Measurements from ENCODE around the gene CHMP5.

Gene CHMP5
- total RNA-seq, result 27.5 to 43.1 (median 35.9) reads per million in 4 experiments

DNA sequence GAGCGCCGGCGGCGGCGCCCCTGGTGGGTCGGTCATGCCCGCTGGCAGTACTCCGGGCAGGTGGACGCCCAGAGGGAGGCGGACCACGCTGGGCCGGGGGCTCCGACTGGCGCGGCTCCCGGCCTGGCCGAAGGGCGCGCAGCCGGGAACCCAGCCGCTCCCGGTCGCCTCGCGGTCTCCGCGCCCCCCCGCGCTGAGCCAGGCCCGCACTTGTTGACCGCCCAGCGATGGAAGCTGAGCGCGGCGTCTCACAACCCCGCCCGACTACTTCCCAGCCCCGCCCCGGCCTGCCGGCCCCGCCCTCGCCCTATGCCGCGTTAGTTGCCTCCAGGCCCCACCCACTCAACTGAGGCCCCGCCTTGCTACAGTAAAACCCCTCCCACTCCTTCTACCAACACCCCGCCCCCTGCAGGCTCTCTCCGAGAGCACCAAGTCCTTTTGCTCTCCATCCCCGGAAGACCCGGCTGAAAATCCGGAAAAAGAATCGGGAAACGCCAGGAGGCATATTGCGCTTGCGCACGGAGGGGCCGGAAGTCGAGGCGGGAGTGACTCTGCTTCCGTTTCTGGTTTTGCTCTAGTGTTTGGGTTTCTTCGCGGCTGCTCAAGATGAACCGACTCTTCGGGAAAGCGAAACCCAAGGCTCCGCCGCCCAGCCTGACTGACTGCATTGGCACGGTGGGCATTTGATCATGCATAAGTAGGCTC, at the start of gene CHMP5, which contains the start of gene BAG1:
Gene CHMP5 (plus strand): TSS at position 577 of the 705 bp plus-strand sequence. CDS start 30 bp downstream, at position 607.
Gene BAG1 (minus strand): TSS at position 236 of the 705 bp plus-strand sequence.
- peak; percentile 99 for DNase-seq

GRCh38 chr9:33220681-33221567, 43.9 kb upstream of the CHMP5 start:
- DNase-seq, result no peak

DNA sequence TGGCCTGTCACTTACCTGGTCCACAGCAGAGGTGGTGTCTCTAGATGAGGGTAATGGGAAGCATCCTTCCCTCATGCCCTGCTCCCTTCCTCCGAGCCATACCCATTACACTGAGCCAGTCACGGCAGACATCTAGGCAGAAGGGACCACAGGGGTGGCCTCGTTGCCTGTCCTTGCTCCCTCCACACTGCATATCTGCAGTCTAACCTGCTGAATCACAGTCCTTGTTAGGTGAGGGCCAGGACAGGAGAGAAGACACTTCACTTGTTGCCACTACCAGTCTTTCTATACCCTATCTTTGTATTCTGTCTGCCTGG, 43.3 kb upstream of the CHMP5 start:
- DNase-seq, result no peak

- no peak for DNase-seq
Observed at GRCh38 chr9:33222031-33222430, 42.8 kb upstream of the CHMP5 start.

DNA sequence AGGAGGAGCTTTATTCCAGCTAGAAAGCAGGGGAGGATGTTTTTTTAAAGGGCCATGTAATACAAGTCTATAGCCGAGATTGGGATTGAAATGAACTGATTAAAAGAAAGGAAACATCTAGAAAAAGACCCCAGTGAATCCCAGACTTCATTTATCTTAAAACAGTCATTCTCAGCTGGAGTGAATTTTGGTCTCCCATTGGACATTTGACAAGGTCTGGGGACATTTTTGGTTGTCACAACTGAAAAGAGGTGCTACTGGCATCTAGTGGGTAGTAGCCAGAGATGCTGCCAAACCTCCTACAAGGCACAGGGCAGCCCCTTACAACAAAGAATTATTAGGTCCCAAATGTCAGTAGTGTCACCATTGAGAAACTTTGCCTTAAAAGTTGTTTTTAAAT, 41.2 kb upstream of the CHMP5 start:
- DNase-seq, result no peak

DNA sequence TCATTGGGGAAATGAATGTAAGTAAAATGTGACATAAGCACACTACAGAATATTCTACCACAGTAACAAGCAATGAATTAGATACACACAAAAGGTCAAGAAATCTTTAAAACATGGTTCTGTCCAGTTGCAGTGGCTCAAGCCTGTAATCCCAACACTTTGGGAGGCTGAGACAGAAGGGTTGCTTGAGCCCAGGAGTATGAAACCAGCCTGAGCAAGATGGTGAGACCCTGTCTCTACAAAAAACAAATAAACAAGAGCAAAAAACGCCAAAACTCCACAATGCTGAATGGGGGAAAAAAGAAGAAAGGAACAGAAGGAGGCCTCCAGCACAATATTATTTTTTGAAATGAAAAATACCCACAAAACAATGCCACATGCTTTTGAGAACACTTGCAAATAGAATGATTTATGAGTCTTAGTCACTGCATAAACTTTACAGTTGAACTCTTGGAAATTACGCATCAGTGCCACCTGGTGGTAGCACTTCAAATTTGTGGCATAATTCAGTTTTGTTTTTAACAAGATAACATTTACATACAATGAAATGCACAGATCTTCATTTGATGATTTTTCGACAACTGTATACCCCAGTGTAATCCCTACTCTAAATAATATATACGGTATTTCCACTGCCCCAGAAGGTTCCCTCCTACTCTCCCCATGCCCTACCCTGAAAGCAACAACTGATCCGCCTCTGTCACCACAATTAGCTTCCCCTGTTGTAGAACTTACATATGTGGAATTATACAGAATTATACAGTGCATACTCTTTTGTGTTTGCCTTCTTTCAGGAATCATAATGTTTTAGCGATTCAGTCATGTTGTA, 39.3 kb upstream of the CHMP5 start:
- DNase-seq, result peak; percentile 50

GRCh38 chr9:33227008-33227398, 37.8 kb upstream of the CHMP5 start:
- no peak for DNase-seq

- DNase-seq, result no peak
Observed at GRCh38 chr9:33227741-33228140, 37.1 kb upstream of the CHMP5 start.

DNA sequence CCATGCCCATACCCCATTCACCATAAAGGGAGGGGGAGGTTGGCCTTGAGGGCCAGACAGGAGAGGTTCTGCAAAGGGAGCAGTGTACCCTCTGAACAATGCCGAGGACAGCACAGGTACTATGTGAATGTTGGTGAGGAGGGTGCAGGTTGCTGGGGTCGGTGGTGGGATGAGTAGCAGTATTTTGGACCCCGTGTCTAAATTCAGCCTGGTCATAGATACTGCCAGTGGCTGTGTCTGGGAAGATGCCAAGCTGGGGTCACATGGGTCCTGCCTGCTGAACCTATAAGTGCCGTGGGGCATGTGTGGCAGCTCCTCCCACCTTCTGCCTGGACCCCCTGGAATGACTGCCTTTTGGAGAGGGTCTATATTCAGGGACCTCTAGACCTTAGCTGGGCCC, 36.2 kb upstream of the CHMP5 start:
- no peak for DNase-seq

DNA sequence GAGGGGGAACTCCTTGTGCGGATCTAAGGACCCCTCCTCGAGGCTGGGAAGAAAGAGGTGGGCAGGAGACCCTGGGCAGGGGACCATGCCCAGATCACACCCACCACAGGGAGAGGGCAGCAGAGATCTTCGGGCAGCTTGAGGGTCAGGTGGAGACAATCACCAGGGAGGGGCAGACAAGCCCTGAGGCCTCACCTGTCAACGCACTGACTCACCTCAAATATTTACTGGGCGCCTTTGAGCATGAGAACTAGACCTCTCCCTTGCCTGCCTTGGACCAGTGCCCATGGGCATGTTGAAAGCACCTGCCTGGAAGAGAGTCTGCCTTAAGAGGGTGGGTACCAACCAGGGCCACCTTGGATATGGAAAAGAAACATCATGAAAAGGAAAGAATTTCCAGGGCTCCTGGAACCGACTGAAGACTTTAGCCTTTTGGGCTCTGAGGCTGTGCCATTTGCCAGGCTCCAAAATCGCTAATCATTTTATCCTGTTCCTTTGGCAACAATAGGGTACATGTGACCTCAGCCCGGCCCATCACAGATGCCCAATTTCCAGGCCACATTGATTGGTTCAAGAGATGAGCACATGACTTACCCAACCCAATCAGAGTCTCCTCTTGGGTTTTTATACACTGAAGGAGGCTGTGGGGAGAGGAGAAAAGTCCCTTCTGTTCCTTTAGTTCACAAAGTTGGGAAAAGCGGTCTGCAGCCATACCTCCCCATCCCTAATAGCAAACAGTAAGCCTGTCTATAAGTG, 35.3 kb upstream of the CHMP5 start:
- DNase-seq, result no peak

DNA sequence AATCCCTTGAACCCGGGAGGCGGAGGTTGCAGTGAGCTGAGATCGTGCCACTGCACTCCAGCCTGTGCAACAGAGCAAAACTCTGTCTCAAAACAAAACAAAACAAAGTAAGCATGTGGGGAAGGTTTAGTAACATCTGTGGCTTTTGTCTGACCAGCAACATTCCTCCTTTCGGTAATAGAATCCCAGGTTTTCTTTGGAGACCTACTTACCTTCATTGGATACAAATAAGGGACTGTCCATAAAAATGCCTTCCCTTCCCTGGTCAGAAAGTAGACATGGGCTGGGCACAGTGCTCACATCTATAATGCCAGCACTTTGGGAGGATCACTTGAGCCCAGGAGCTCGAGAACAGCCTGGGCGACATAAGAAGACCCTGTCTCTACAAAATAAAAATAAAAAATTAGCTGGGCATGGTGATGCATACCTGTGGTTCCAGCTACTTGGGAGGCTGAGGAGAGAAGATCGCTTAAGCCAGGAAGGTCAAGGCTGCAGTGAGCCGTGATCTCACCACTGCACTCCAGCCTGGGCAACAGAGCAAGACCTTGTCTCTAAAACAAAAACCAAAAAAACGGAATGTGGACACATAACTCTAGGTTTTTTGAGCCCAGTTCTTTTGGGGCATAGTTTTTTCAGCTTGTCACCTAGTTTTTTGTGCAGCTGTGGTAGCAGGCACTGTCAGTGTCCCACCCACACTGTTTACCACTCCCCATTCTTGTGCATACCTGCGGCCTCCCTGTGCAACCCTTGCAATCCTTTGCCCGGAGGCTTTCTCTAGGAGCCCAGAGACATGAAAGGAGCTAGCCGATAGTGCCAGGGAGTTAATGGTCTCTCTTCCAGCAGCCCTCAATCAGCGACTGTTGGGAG, 33.9 kb upstream of the CHMP5 start:
- no peak for DNase-seq

DNA sequence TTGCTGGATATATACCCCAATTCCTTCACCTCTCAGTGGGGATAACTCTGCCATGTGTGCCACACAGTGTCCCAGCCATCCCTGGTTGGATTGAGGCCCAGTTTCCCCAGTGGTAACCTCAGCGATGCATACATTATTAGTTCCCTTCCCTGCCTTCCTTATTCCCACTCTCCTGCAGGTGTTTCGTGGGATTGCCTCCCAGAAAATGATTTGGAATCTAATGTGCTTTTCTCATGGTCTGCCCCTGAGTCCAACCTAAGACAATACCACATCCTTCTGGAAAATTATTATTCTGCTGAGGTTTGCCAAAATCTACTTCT, 33.3 kb upstream of the CHMP5 start:
- no peak for DNase-seq

GRCh38 chr9:33232815-33233214, 32.0 kb upstream of the CHMP5 start:
- no peak for DNase-seq

DNA sequence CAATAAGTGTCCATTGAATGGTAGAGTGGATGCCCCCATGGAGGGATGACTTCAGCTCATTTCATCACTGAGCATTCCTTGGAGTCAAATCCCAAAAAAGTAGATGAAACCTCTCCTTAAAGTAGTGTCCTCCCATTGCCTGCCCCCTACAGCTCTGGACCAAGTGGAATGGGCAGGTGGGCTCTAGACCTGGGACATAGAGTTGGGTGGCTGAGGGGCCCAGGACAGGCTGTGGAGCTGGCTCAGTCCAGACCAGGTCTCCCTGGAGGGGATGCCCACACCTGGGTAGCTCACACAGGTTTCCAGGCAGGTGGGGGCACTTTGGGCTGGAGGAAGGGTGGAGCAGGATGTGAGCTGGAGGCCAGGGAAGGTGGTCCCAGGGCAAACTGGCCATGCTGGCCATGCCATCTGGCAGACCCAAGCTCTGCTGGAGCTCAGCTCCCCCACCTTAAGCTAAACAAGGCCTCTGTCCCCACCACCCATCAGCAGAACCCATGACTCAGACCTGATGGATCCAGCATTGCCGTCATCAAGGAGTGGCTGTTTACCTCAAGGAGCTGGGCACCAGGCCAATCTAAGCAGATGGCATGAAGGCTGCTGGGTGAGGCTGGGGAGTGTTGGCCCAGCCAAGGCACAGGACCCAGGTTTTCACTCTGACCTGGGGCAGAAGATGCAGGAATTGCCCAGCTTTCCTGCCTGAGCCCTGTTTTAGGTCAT, 31.1 kb upstream of the CHMP5 start:
- DNase-seq, result no peak

DNA sequence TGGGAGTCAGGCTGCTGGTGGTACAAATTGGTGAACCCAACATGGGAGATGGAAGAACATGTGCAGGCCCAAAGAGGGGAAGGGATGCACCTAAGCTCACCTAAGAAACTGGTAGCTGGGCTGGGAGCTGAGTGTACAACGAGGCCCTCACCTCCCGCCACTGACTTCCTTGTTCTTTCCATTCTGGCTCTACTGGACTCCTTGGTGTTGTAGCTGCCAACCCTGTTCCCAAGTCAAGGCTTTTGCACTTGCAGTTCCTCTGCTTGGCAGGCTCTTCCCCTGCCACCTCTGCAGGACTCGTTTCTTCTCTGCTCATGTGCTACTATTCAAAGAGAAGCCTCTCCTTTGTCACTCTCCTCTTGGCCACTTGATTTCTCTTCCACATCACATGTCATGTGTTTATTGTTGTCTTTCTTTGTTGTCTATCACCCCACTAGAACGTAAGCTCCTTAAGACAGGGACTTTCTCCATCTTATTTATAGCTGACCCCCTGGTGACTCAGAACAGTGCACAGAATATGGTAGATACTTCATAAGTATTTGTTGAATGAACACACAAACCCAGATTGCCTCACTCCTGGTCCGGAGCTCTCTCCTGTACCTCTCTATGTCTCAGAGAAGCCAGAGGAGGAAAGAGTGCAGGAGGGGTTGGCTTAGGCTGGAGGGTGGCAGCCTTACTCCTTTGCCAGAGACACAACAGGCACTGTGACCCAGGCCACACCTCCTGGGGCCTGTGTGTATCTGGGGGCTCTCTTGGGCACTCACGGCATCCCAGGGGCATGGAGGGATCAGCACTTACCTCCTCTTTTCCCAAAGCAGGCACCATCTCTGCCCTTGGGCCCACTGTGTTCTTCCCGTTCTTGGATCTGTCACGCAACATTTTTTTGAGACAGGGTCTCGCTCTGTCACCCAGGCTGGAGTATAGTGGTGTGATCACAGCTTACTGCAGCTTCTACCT, 30.1 kb upstream of the CHMP5 start:
- DNase-seq, result no peak

DNA sequence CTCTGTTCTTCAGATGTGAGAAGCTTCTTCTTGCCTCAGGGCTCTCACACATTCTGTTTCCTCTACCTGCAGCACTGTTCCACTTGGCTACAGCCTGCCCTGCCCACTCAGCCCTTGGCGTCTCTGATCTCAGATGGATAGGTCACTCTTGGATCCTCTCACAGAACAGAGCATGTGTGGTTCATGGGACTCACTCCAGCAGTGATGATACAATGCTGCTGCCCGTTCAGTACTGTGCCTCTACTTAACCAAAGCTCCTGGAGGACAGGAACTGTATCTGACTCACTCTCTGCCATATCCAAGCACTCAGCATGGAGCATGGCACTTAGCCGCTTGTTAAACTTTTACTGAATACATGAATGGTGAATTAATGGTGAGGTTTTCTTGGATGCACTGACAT, 28.3 kb upstream of the CHMP5 start:
- no peak for DNase-seq

DNA sequence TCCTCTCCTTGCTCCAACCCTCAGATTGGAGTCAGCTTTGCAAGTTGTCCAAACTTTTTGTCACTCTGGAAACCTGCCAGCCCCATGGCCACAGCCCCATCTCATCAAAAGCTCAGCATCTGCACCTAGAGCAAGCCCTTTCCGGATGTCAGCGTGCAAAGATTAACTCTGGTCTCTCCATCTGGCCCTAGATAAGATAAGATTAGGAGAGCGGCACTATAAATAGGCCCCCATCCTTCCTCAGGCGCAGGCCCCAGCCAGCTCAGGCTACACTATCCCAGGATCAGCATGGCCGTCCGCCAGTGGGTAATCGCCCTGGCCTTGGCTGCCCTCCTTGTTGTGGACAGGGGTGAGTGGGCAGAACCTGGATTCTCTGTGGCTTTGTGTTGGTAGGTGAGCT, 24.9 kb upstream of the CHMP5 start, which contains the start of gene SPINK4:
Gene SPINK4 (plus strand): TSS at position 247 of the 400 bp plus-strand sequence. CDS start 42 bp downstream, at position 289.
- no peak for DNase-seq

- DNase-seq, result no peak
Observed at GRCh38 chr9:33241298-33241697, 23.6 kb upstream of the CHMP5 start.

GRCh38 chr9:33242609-33243134, 22.2 kb upstream of the CHMP5 start:
- no peak for DNase-seq

All from effector CD8-positive, alpha-beta T cell (primary cell).